Measurements from ENCODE around the gene XAGE3.

GRCh38 chrX:52839137-52839536 lies 28.7 kb downstream of the XAGE3 start:
- TF ChIP-seq EGR1 (IDR thresholded peaks at IDR 0.05; ENCODE audit: low read depth in 2 of 2): no peak
- TF ChIP-seq CTCF (IDR thresholded peaks at IDR 0.05; ENCODE audit: low read depth, low read length, missing input control): no peak
- no peak for TF ChIP-seq YY1 (IDR thresholded peaks at IDR 0.05)
- no peak for TF ChIP-seq FOXA2 (IDR thresholded peaks at IDR 0.05)

Data from liver (tissue), 3 donors.